ENCODE results near the gene RGS8. TPM values are rescaled to one million over a fixed set of nuclear protein-coding genes. Genes with fewer than 3 reads are reported as not detected.

RGS8 gene
- total and polyA plus RNA-seq, 2 donors (not counting 1 experiment from before 2014, with no cell fraction given), result not detected

GRCh38 chr1:182700351-182700709, 15.9 kb upstream of the RGS8 start:
- H3K79me2 ChIP-seq (ENCODE audit: control insufficient read depth, insufficient read depth, low read length), result no peaks in the 10 kb centered on the region
- no peaks in the 10 kb centered on the region for H3K9me3 Mint-ChIP-seq (ENCODE audit: insufficient read depth)
- peaks cover 0 to 26% (median 2%) of the 10 kb centered on the region in 4 experiments for H3K27me3 ChIP-seq (replicated peaks in 1 of 4; ENCODE audit: control extremely low read depth in 1 of 4, control insufficient read depth in 3 of 4, insufficient read depth in 4 of 4, low read length in 3 of 4)
- TF ChIP-seq EZH2 (IDR thresholded peaks at IDR 0.05; ENCODE audit: borderline replicate concordance, insufficient read depth, low read depth, low read length, poor library complexity, severe bottlenecking), result no peak
- TF ChIP-seq, protein P1, sequence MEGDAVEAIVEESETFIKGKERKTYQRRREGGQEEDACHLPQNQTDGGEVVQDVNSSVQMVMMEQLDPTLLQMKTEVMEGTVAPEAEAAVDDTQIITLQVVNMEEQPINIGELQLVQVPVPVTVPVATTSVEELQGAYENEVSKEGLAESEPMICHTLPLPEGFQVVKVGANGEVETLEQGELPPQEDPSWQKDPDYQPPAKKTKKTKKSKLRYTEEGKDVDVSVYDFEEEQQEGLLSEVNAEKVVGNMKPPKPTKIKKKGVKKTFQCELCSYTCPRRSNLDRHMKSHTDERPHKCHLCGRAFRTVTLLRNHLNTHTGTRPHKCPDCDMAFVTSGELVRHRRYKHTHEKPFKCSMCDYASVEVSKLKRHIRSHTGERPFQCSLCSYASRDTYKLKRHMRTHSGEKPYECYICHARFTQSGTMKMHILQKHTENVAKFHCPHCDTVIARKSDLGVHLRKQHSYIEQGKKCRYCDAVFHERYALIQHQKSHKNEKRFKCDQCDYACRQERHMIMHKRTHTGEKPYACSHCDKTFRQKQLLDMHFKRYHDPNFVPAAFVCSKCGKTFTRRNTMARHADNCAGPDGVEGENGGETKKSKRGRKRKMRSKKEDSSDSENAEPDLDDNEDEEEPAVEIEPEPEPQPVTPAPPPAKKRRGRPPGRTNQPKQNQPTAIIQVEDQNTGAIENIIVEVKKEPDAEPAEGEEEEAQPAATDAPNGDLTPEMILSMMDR (IDR thresholded peaks at IDR 0.05), result no peak
- no peaks in the 10 kb centered on the region for H3K4me1 ChIP-seq (ENCODE audit: control insufficient read depth in 2 of 2, insufficient read depth in 2 of 2, low read length in 2 of 2)
- no peaks in the 10 kb centered on the region for H3K4me1 Mint-ChIP-seq
- H2AFZ ChIP-seq (ENCODE audit: insufficient read depth, low read depth, low read length, poor library complexity, severe bottlenecking), result no peak overlapping the region
- no peak for ATAC-seq (ENCODE audit: low read depth)
- ChIA-PET POLR2A (no interaction called here), CTCF (no interaction called here)
- H3K9me3 ChIP-seq (ENCODE audit: control extremely low read depth in 1 of 3, control insufficient read depth in 2 of 3, insufficient read depth in 1 of 3, low read length in 2 of 3), result peaks cover 0 to 1% (median 0%) of the 10 kb centered on the region in 3 donors
- DNase-seq, result no peak
- WGBS (ENCODE audit: insufficient coverage), result 73% methylated on average over 5 of the region's 9 CpGs
- no peak overlapping the region for H3K4me3 Mint-ChIP-seq
- no peak overlapping the region for H3K27ac Mint-ChIP-seq
- no peak overlapping the region for H3K27ac ChIP-seq (ENCODE audit: low read length in 2 of 2)
- H3K27me3 Mint-ChIP-seq, result peaks cover 19% of the 10 kb centered on the region
- no peak overlapping the region for H3K9ac ChIP-seq (ENCODE audit: low read length)
- no peaks in the 10 kb centered on the region for H3K36me3 ChIP-seq (replicated peaks in 1 of 2; ENCODE audit: control extremely low read depth in 1 of 2, control insufficient read depth in 1 of 2, extremely low read depth in 1 of 2, insufficient read depth in 2 of 2, low read length in 1 of 2)
- H3K4me2 ChIP-seq (replicated peaks; ENCODE audit: low read depth, low read length, poor library complexity, severe bottlenecking), result no peak overlapping the region
- H3K4me3 ChIP-seq (ENCODE audit: control extremely low read depth in 1 of 5, extremely low read depth in 1 of 5, insufficient read depth in 1 of 5, low read depth in 2 of 5, low read length in 4 of 5), result no peak overlapping the region
- no peaks in the 10 kb centered on the region for H4K20me1 ChIP-seq (ENCODE audit: control insufficient read depth, insufficient read depth, low read length, poor library complexity, severe bottlenecking)
- intact Hi-C loops (cut with micrococcal nuclease), result no loop called here

- H3K4me3 Mint-ChIP-seq, result no peak overlapping the region
- no peak overlapping the region for H3K27ac Mint-ChIP-seq
- peaks cover 0 to 1% (median 0%) of the 10 kb centered on the region in 3 donors for H3K9me3 ChIP-seq (ENCODE audit: control extremely low read depth in 1 of 3, control insufficient read depth in 2 of 3, insufficient read depth in 1 of 3, low read length in 2 of 3)
- H3K9me3 Mint-ChIP-seq (ENCODE audit: insufficient read depth), result no peaks in the 10 kb centered on the region
- DNase-seq, result no peak
- H3K27ac ChIP-seq (ENCODE audit: low read length in 2 of 2), result no peak overlapping the region
- 51% methylated on average over 24 of the region's 27 CpGs for WGBS (ENCODE audit: insufficient coverage)
- H3K27me3 Mint-ChIP-seq, result peaks cover 19% of the 10 kb centered on the region
- no peak for TF ChIP-seq EZH2 (IDR thresholded peaks at IDR 0.05; ENCODE audit: borderline replicate concordance, insufficient read depth, low read depth, low read length, poor library complexity, severe bottlenecking)
- TF ChIP-seq, protein P1 (IDR thresholded peaks at IDR 0.05), result no peak
- POLR2A ChIA-PET, result no interaction called here
- H3K4me3 ChIP-seq (ENCODE audit: control extremely low read depth in 1 of 5, extremely low read depth in 1 of 5, insufficient read depth in 1 of 5, low read depth in 2 of 5, low read length in 4 of 5), result no peak overlapping the region
- no peaks in the 10 kb centered on the region for H3K79me2 ChIP-seq (ENCODE audit: control insufficient read depth, insufficient read depth, low read length)
- H3K4me1 Mint-ChIP-seq, result no peaks in the 10 kb centered on the region
- no peak for ATAC-seq (ENCODE audit: low read depth)
- CTCF ChIA-PET, result no interaction called here
- H3K27me3 ChIP-seq (replicated peaks in 1 of 4; ENCODE audit: control extremely low read depth in 1 of 4, control insufficient read depth in 3 of 4, insufficient read depth in 4 of 4, low read length in 3 of 4), result peaks cover 0 to 26% (median 2%) of the 10 kb centered on the region in 4 experiments
- H4K20me1 ChIP-seq (ENCODE audit: control insufficient read depth, insufficient read depth, low read length, poor library complexity, severe bottlenecking), result no peaks in the 10 kb centered on the region
- no peaks in the 10 kb centered on the region for H3K4me1 ChIP-seq (ENCODE audit: control insufficient read depth in 2 of 2, insufficient read depth in 2 of 2, low read length in 2 of 2)
- no peaks in the 10 kb centered on the region for H3K36me3 ChIP-seq (replicated peaks in 1 of 2; ENCODE audit: control extremely low read depth in 1 of 2, control insufficient read depth in 1 of 2, extremely low read depth in 1 of 2, insufficient read depth in 2 of 2, low read length in 1 of 2)
- H3K4me2 ChIP-seq (replicated peaks; ENCODE audit: low read depth, low read length, poor library complexity, severe bottlenecking), result no peak overlapping the region
- H2AFZ ChIP-seq (ENCODE audit: insufficient read depth, low read depth, low read length, poor library complexity, severe bottlenecking), result no peak overlapping the region
- intact Hi-C loops (cut with micrococcal nuclease), result no loop called here
- H3K9ac ChIP-seq (ENCODE audit: low read length), result no peak overlapping the region
Observed at GRCh38 chr1:182699393-182700350, 15.3 kb upstream of the RGS8 start.
